OCI-LY3 (cell line): Measurements from ENCODE around the gene FCRL1.

Experiments
- CTCF ChIP-seq: fragments of 200-600, 300-600 bp; sonication (generic); IDR thresholded peaks from 2 replicates; pipeline ENCODE4 v1.5.1; 2014; ENCODE audit warnings: antibody characterized with exemption, low read length, low read depth
- EZH2phosphoT487 ChIP-seq: fragments of 200-600 bp; shearing (Covaris generic); IDR thresholded peaks from 2 replicates; pipeline ENCODE4 v1.6.1; 2018; ENCODE audit warnings: antibody characterized with exemption, mixed run types, low read depth

- no peak for TF ChIP-seq CTCF
- TF ChIP-seq EZH2phosphoT487, result no peak
These were observed 6.7 kb downstream of the FCRL1 start for GRCh38 chr1:157813269-157813668.
